ENCODE data around the gene PFN3. TPM values are rescaled to one million over a fixed set of nuclear protein-coding genes. Genes with fewer than 3 reads are reported as not detected.

The PFN3 gene
- total and polyA plus RNA-seq, 2 of the 13 experiments (the other 11 are each of a cell fraction or from before 2014, with no cell fraction given) = not detected

DNA sequence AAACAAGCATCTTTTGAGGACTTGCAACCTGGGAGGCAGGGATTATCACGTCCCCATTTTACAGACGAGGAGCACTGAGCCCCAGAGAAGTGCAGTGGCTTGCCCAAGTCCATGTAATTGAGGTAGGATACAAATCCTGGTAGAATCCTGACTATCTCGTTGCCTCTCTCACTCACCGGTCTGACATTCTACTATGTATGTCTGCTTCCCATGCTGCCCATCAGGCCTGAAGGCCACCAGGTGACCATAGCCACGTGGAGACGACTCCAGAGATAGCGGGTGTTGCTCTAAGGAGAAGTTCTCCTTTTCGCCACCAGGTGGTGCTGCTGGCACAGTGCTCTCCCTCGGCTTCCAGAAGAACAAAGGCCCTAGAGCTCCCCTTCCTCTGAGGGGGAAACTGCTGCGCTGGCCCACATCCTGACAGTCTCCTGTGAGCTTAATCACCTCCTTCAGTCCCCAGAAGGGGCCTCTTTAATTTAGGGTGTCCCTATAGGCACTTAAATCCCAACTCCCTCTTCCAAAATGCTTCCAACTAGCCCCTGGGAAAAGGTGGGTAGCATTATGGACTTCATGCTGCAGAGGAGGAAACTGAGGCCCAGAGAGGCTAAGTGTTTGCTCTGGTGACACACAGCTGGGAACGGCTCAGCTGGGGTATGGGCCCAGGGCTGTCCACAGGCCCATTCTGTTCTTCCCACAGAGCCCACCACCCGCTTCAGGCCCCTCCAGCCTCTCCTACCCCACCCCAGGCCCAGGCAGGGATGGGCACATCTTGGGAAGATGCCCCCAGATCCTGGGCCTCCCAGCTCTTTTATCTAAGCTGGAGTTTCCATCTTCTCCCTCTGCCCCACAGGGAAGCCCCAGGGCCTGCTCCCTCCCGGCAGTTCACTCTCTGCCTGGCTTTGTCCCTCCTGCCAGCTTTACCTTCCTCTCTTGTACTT lies 9.8 kb downstream of the PFN3 start (continued):
- TF ChIP-seq ZNF609 (CRISPR knock-in tag; IDR thresholded peaks at IDR 0.05; ENCODE audit: borderline replicate concordance) = no peak
- no peak for TF ChIP-seq ZNF383 (CRISPR knock-in tag; IDR thresholded peaks at IDR 0.05; ENCODE audit: borderline replicate concordance)
- no peak for TF ChIP-seq ZNF772 (CRISPR knock-in tag; IDR thresholded peaks at IDR 0.05)
- peak; percentile 93 for TF ChIP-seq SMC3 (IDR thresholded peaks at IDR 0.05; ENCODE audit: low read length)
- no peak for TF ChIP-seq GRHL1 (CRISPR knock-in tag; conservative IDR thresholded peaks at IDR 0.05)
- TF ChIP-seq ZNF33B (CRISPR knock-in tag; IDR thresholded peaks at IDR 0.05) = no peak
- TF ChIP-seq GATAD1 (CRISPR knock-in tag; IDR thresholded peaks at IDR 0.05) = peak; percentile 48; the same call in 1 of the 2 replicates
- TF ChIP-seq PPARG (CRISPR knock-in tag; conservative IDR thresholded peaks at IDR 0.05) = 0 out of 2 replicates have a peak, but pooled peaks have one; percentile 28
- TF ChIP-seq ZIK1 (CRISPR knock-in tag; IDR thresholded peaks at IDR 0.05; ENCODE audit: borderline replicate concordance, low read depth) = no peak
- TF ChIP-seq SAFB2 (CRISPR knock-in tag; IDR thresholded peaks at IDR 0.05; ENCODE audit: borderline replicate concordance, low read depth) = peak; percentile 16; the same call in 1 of the 2 replicates
- no peak for TF ChIP-seq SOX13 (IDR thresholded peaks at IDR 0.05)
- TF ChIP-seq SOX13 (CRISPR knock-in tag; conservative IDR thresholded peaks at IDR 0.05 in 1 of 2, IDR thresholded peaks at IDR 0.05 in 1 of 2) = peak in 1 of 2 experiments; percentile 26; a peak in 1 of 4 replicates
- TF ChIP-seq PHF21A (CRISPR knock-in tag; IDR thresholded peaks at IDR 0.05) = 0 out of 2 replicates have a peak, but pooled peaks have one; percentile 47
- peak; percentile 55; the same call in 1 of the 2 replicates for TF ChIP-seq ZNF263 (CRISPR knock-in tag; IDR thresholded peaks at IDR 0.05)
- peak; percentile 75 for TF ChIP-seq XRCC5 (optimal IDR thresholded peaks at IDR 0.05; ENCODE audit: low read length)
- 0 out of 2 replicates have a peak, but pooled peaks have one; percentile 23 for TF ChIP-seq GABPB1 (CRISPR knock-in tag; IDR thresholded peaks at IDR 0.05)
- TF ChIP-seq GATA4 (IDR thresholded peaks at IDR 0.05; ENCODE audit: borderline replicate concordance, low read depth) = no peak
- TF ChIP-seq, protein P1, sequence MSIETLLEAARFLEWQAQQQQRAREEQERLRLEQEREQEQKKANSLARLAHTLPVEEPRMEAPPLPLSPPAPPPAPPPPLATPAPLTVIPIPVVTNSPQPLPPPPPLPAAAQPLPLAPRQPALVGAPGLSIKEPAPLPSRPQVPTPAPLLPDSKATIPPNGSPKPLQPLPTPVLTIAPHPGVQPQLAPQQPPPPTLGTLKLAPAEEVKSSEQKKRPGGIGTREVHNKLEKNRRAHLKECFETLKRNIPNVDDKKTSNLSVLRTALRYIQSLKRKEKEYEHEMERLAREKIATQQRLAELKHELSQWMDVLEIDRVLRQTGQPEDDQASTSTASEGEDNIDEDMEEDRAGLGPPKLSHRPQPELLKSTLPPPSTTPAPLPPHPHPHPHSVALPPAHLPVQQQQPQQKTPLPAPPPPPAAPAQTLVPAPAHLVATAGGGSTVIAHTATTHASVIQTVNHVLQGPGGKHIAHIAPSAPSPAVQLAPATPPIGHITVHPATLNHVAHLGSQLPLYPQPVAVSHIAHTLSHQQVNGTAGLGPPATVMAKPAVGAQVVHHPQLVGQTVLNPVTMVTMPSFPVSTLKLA (IDR thresholded peaks at IDR 0.05) = peak; percentile 87

Data from HepG2 (cell line).